IMR-90 (cell line): ENCODE measurements around the gene SDC3. TPM values are rescaled to one million over a fixed set of nuclear protein-coding genes. Genes with fewer than 3 reads are reported as not detected.

ENCODE experiments used
- ATAC-seq: fragments of 200-7000 bp; cut with Tn5 transposase; 2 replicates; pipeline ENCODE4 v1.9.1; 2020; ENCODE audit warnings: low read depth, mild to moderate bottlenecking, moderate library complexity
- BruUV-seq: library from RNA; stranded (reverse); fragments of 400-500 nt; replicated peaks from 2 replicates; lab custom pipeline; 2021; lab: Mats Ljungman, UMichigan
- CTCF ChIA-PET: fragments of 300-600 bp; formaldehyde crosslinking; extraction: SDS; loops from one replicate; lab custom pipeline; 2021; ENCODE audit warnings: antibody characterized with exemption; lab: Yijun Ruan, JAX
- POLR2A ChIA-PET: fragments of 300-600 bp; sonication (Branson Sonifier 250); formaldehyde crosslinking; loops from one replicate; lab custom pipeline; 2022; ENCODE audit warnings: antibody characterized with exemption; ENCODE audit not compliant: unreplicated experiment; lab: Charles Lee
- DNase-seq: peaks from one replicate; pipeline ENCODE4 v3.0.0; 2013
- H2AFZ ChIP-seq: replicated peaks from 2 replicates; pipeline ENCODE3; 2013; ENCODE audit warnings: low read length, mild to moderate bottlenecking; ENCODE audit not compliant: poor library complexity
- H2AK5ac ChIP-seq: 2 replicates; pipeline ENCODE4 v1.6.1; 2013; ENCODE audit warnings: low read depth, low read length, inconsistent platforms
- H2AK9ac ChIP-seq: replicated peaks from 2 replicates; pipeline ENCODE3; 2013; ENCODE audit warnings: mild to moderate bottlenecking, low read depth, low read length, moderate library complexity; ENCODE audit not compliant: poor library complexity
- H2BK120ac ChIP-seq: 2 replicates; pipeline ENCODE4 v1.6.1; 2013; ENCODE audit warnings: low read depth, low read length, inconsistent platforms
- H2BK15ac ChIP-seq: 3 replicates; pipeline ENCODE4 v1.6.1; 2013; ENCODE audit warnings: low read depth, low read length, inconsistent platforms
- H2BK20ac ChIP-seq: 2 replicates; pipeline ENCODE4 v1.6.1; 2013; ENCODE audit warnings: low read depth, mild to moderate bottlenecking, inconsistent platforms, low read length, moderate library complexity
- H2BK5ac ChIP-seq: 2 replicates; pipeline ENCODE4 v1.6.1; 2013; ENCODE audit warnings: mild to moderate bottlenecking, low read depth, low read length, inconsistent platforms; ENCODE audit not compliant: poor library complexity, severe bottlenecking
- H3K14ac ChIP-seq: replicated peaks from 2 replicates; pipeline ENCODE4 v1.6.1; 2013; ENCODE audit warnings: low read depth, low read length, inconsistent platforms
- H3K18ac ChIP-seq: 2 replicates; pipeline ENCODE4 v1.6.1; 2013; ENCODE audit warnings: low read depth, low read length, control low read depth
- H3K23ac ChIP-seq: 2 replicates; pipeline ENCODE4 v1.6.1; 2013; ENCODE audit warnings: low read depth, low read length, inconsistent platforms
- H3K27ac ChIP-seq: 2 replicates; pipeline ENCODE4 v1.5.1; 2013; ENCODE audit warnings: mild to moderate bottlenecking, control low read depth, low read length; ENCODE audit not compliant: insufficient read depth
- H3K27me3 ChIP-seq: 2 replicates; pipeline ENCODE4 v1.6.1; 2013; ENCODE audit warnings: low read length; ENCODE audit not compliant: control insufficient read depth, insufficient read depth
- H3K36me3 ChIP-seq: 2 replicates; pipeline ENCODE4 v1.6.1; 2013; ENCODE audit warnings: low read length, mixed read lengths; ENCODE audit not compliant: control insufficient read depth, insufficient read depth
- H3K4ac ChIP-seq: 2 replicates; pipeline ENCODE4 v1.6.1; 2013; ENCODE audit warnings: low read depth, low read length, inconsistent platforms
- H3K4me1 ChIP-seq: 2 replicates; pipeline ENCODE4 v1.6.1; 2013; ENCODE audit warnings: low read length, mixed read lengths; ENCODE audit not compliant: control insufficient read depth, insufficient read depth
- H3K4me2 ChIP-seq: 2 replicates; pipeline ENCODE4 v1.6.1; 2013; ENCODE audit warnings: low read depth, mild to moderate bottlenecking, control low read depth, low read length, moderate library complexity
- H3K4me3 ChIP-seq: 2 replicates; pipeline ENCODE4 v1.5.1; 2013; ENCODE audit warnings: low read depth, mild to moderate bottlenecking, control low read depth, low read length, moderate library complexity; ENCODE audit not compliant: insufficient read depth
- H3K56ac ChIP-seq: 2 replicates; pipeline ENCODE4 v1.6.1; 2013; ENCODE audit warnings: low read length, inconsistent platforms; ENCODE audit not compliant: insufficient read depth; ENCODE audit errors: extremely low read depth
- H3K79me1 ChIP-seq, 2 experiments: 2 replicates each; pipeline ENCODE4 v1.6.1; 2013; ENCODE audit warnings: low read length in 2 of 2, inconsistent platforms in 1 of 2, low read depth in 1 of 2
- H3K9ac ChIP-seq: 2 replicates; pipeline ENCODE4 v1.6.1; 2013; ENCODE audit warnings: low read depth, low read length, control low read depth
- H3K9me1 ChIP-seq: 2 replicates; pipeline ENCODE4 v1.6.1; 2013; ENCODE audit warnings: low read length, inconsistent platforms; ENCODE audit not compliant: insufficient read depth
- H3K9me3 ChIP-seq: 2 replicates; pipeline ENCODE4 v1.6.1; 2013; ENCODE audit warnings: low read length; ENCODE audit not compliant: control insufficient read depth, insufficient read depth
- H4K20me1 ChIP-seq: 2 replicates; pipeline ENCODE4 v1.6.1; 2013; ENCODE audit warnings: low read length, inconsistent platforms; ENCODE audit not compliant: insufficient read depth
- H4K5ac ChIP-seq: 2 replicates; pipeline ENCODE4 v1.6.1; 2013; ENCODE audit warnings: mild to moderate bottlenecking, low read depth, low read length, control low read depth
- H4K8ac ChIP-seq, 2 experiments: 2 replicates each; pipeline ENCODE4 v1.6.1; 2013; ENCODE audit warnings: low read depth in 2 of 2, low read length in 2 of 2, control low read depth in 1 of 2, inconsistent platforms in 1 of 2
- H4K91ac ChIP-seq: 2 replicates; pipeline ENCODE4 v1.6.1; 2013; ENCODE audit warnings: low read depth, low read length, inconsistent platforms; ENCODE audit not compliant: insufficient read depth
- CEBPB ChIP-seq: IDR thresholded peaks from 2 replicates; pipeline ENCODE4 v1.6.1; 2012; ENCODE audit warnings: low read depth, low read length, improper control_type of control experiment
- ELK1 ChIP-seq: fragments of 150-350 bp; IDR thresholded peaks from 2 replicates; pipeline ENCODE4 v1.6.1; 2016; ENCODE audit warnings: low read depth, mild to moderate bottlenecking, low read length, moderate library complexity, borderline replicate concordance
- WGBS, 2 experiments: methylation state at CpG; one replicate each; pipeline versions ENCODE4 v1.1.5 to v1.1.7; 2013; ENCODE audit warnings: missing lambda C conversion rate in 2 of 2; ENCODE audit not compliant: insufficient read length in 1 of 2; ENCODE audit errors: extremely low coverage in 2 of 2; 5-methylcytosine and 5-hydroxymethylcytosine counted together
- dilution Hi-C: fragments of 300-500 bp; cut with HindIII; formaldehyde crosslinking; loops from one replicate; pipeline ENCODE4 v1.14.3; 2018; ENCODE audit warnings: low sequenced_read_pairs; ENCODE audit not compliant: unreplicated experiment
- in situ Hi-C: fragments of 300-500 bp; cut with MboI; formaldehyde crosslinking; loops from 3 replicates; pipeline ENCODE4 v1.14.3; 2019; ENCODE audit warnings: low sequenced_read_pairs, inconsistent platforms, mixed read lengths
- intact Hi-C: fragments of 100-400 bp; cut with micrococcal nuclease; formaldehyde crosslinking; loops from 2 replicates; pipeline ENCODE4 v1.10.0; 2022
- polyA plus RNA-seq, 3 experiments: library from polyadenylated mRNA; depleted of rRNA; stranded (reverse); fragments of >200 nt; gene quantifications; 2 replicates each; pipeline ENCODE4 v1.2.3, GENCODE V29; 2012; ENCODE audit warnings: low replicate concordance in 1 of 3
- total RNA-seq: library from RNA; depleted of rRNA; stranded (reverse); fragments of >200 nt; gene quantifications from 2 replicates; pipeline ENCODE4 v1.2.3, GENCODE V29; 2012

The SDC3 gene
- total and polyA plus RNA-seq, 2 of the 4 experiments (the other 2 are of a cell fraction): 13.1 to 71.5 TPM

- no peak overlapping the region for H3K9ac ChIP-seq
- peak overlapping the region; percentile 97 for H2AK5ac ChIP-seq
- H3K14ac ChIP-seq: no peak overlapping the region
- H3K4me1 ChIP-seq: peaks cover 46% of the 10 kb centered on the region
- intact Hi-C loops: no loop called here
- H2AK9ac ChIP-seq: no peak overlapping the region
- DNase-seq: peak; percentile 68
- H2BK120ac ChIP-seq: 0 out of 2 replicates have a peak overlapping the region, but pooled peaks have one; percentile 71
- no peak overlapping the region for H4K8ac ChIP-seq
- H3K4me2 ChIP-seq: no peak overlapping the region
- no peak overlapping the region; the same call in 1 of the 2 replicates for H3K18ac ChIP-seq
- no peak overlapping the region for H3K4me3 ChIP-seq
- no peak overlapping the region for H3K56ac ChIP-seq
- CTCF ChIA-PET: interaction anchor here (1.2 kb wide), 1 partner anchor 87 kb away, joined by 4 read pairs; no protein-coding TSS in a partner anchor
- no peak overlapping the region for H4K91ac ChIP-seq
- H3K9me3 ChIP-seq: no peaks in the 10 kb centered on the region
- no peak overlapping the region for H3K27ac ChIP-seq
- in situ Hi-C loops: no loop called here
- no peaks in the 10 kb centered on the region; the same call in 1 of the 2 replicates for H3K36me3 ChIP-seq
- dilution Hi-C loops: no loop called here
- H3K23ac ChIP-seq: no peak overlapping the region
- TF ChIP-seq CEBPB (no peak), ELK1 (no peak)
- no peak for ATAC-seq
- no peaks in the 10 kb centered on the region for H3K27me3 ChIP-seq
- peak overlapping the region; percentile 76; the same call in 1 of the 3 replicates for H2BK15ac ChIP-seq
- H2AFZ ChIP-seq: no peak overlapping the region
- peaks cover 79% of the 10 kb centered on the region for H4K20me1 ChIP-seq
- no peak overlapping the region for H4K5ac ChIP-seq
- H3K79me1 ChIP-seq: peaks cover 44 to 94% of the 10 kb centered on the region in 2 experiments
- no CpG with 5 or more reads among the region's 5 CpGs for WGBS, 2 experiments
- H3K4ac ChIP-seq: peak overlapping the region; percentile 92
- peaks cover 44% of the 10 kb centered on the region for H3K9me1 ChIP-seq
- no peak overlapping the region for H2BK5ac ChIP-seq
- POLR2A ChIA-PET: no interaction called here
- no TSS peak for BruUV-seq
- peak overlapping the region; percentile 64; the same call in 1 of the 2 replicates for H2BK20ac ChIP-seq
Measured at GRCh38 chr1:30889511-30889910, 19.0 kb downstream of the SDC3 start.
